C4-2B (cell line): Measurements from ENCODE around the gene WBP1.

Experiments used
- H3K27ac ChIP-seq: fragments of 450-650 bp; 2 replicates; pipeline ENCODE4 v1.5.1; 2017
- CTCF ChIP-seq: fragments of 450-650 bp; conservative IDR thresholded peaks from 2 replicates; pipeline ENCODE4 v1.5.1; 2017; ENCODE audit warnings: mild to moderate bottlenecking
- ZFX ChIP-seq: fragments of 450-650 bp; IDR thresholded peaks from 2 replicates; pipeline ENCODE4 v1.6.1; 2017

Gene WBP1

DNA sequence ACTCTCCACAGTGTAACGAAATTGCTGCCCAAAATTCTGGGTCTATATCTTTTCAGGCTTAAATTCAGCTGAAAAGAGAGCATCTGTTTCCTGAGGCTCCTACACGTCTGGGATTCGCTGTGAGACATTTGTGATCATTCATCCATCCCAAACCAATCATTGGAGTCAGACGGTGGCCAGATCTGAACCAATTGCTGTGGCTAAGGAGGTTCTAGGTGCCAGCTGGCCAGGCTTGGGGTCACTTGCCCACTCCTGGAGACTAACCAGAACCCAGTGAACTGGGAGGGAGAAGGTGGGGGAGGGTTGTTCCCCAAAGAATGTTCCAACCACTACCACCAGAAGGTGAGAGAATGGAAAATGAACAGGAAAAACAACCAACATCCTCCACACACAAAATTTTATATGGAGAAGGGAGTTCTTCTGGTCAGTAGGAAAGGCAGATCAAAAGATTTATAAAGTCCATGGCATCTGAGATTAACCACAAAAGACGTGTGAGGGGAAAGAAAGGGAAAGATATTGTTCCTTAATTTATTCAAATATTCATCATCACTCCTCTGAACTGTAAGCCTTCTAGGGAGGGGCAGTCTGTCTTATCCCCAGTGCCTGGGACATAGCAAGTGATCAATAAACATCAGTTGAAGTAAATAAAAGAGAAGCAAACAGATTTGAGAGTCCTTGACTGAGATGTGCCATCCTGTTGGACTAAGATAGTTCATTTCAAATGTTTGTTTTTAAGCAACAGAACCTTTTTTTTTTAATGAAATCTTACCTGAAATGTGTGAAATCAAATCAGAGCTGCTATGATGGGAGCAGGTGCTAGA lies 13.5 kb upstream of the WBP1 start:
- H3K27ac ChIP-seq = no peak overlapping the region
- no peak for TF ChIP-seq ZFX
- TF ChIP-seq CTCF = no peak

- no peak for TF ChIP-seq ZFX
- no peak for TF ChIP-seq CTCF
- no peak overlapping the region for H3K27ac ChIP-seq
Measured at GRCh38 chr2:74447230-74447999, 10.8 kb upstream of the WBP1 start.

DNA sequence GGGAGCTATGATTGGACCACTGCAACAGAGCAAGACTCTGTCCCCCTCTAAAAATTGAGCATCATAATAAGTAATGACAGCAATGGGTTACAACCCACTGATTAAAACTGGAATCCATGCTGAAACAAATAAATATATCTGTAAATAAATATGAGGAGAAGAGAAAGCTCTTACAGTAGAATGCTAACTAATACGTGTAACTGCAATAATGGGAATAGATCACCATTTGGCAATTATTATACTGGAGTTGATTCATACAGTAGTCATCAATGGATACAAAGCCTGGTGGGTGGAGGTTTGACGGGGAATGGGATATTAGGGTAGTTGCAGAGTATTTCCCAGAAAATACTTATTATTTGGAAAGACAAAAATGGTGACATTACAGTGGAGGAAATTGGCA lies 9.5 kb upstream of the WBP1 start:
- no peak for TF ChIP-seq ZFX
- TF ChIP-seq CTCF = no peak
- H3K27ac ChIP-seq = no peak overlapping the region

- H3K27ac ChIP-seq = no peak overlapping the region
- no peak for TF ChIP-seq CTCF
- no peak for TF ChIP-seq ZFX
Measured at GRCh38 chr2:74450570-74451190, 7.6 kb upstream of the WBP1 start.

- TF ChIP-seq ZFX (no peak), CTCF (no peak)
- H3K27ac ChIP-seq = peak within 1 kb of the TSS; percentile 60
Measured at GRCh38 chr2:74454654-74455511, 3.4 kb upstream of the WBP1 start, which contains the start of gene INO80B. TSS of gene INO80B (plus strand) at chr2:74455087. CDS start at chr2:74455117, 30 bp downstream.

DNA sequence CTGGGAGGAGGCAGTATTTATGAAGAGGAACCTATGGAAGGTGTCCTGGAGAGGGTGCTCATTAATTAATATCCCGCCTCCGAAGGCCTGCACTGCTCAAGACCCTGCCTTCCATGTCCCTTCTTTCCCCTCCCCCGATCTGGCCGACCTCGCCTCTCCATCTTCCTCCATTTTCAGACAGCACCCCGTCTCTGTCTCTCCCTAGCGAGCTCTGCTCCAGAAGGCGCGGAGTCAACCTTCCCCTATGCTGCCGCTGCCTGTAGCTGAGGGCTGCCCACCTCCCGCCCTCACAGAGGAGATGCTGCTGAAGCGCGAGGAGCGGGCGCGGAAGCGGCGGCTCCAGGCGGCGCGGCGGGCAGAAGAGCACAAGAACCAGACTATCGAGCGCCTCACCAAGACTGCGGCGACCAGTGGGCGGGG lies 1.1 kb upstream of the WBP1 start:
- TF ChIP-seq CTCF (no peak), ZFX (no peak)
- peak overlapping the region; percentile 81 for H3K27ac ChIP-seq
